HUES64 (cell line): Measurements from ENCODE around the gene SAPCD2.

Experiments used
- H3K27ac ChIP-seq: 2 replicates; pipeline ENCODE4 v1.7.0; 2013; ENCODE audit warnings: low read depth, low read length, inconsistent platforms
- H3K27me3 ChIP-seq: 2 replicates; pipeline ENCODE4 v1.6.1; 2013; ENCODE audit warnings: mild to moderate bottlenecking, low read length; ENCODE audit not compliant: insufficient read depth
- H3K36me3 ChIP-seq: 2 replicates; pipeline ENCODE4 v1.6.1; 2013; ENCODE audit warnings: mild to moderate bottlenecking, low read length; ENCODE audit not compliant: insufficient read depth
- H3K4me1 ChIP-seq: 2 replicates; pipeline ENCODE4 v1.6.1; 2013; ENCODE audit warnings: mild to moderate bottlenecking, low read length, moderate library complexity; ENCODE audit not compliant: insufficient read depth
- H3K4me3 ChIP-seq: 2 replicates; pipeline ENCODE4 v1.5.1; 2013; ENCODE audit warnings: mild to moderate bottlenecking, low read length, moderate library complexity
- H3K9ac ChIP-seq: 2 replicates; pipeline ENCODE4 v1.6.1; 2013; ENCODE audit warnings: mild to moderate bottlenecking, low read depth, low read length
- H3K9me3 ChIP-seq: 2 replicates; pipeline ENCODE4 v1.6.1; 2013; ENCODE audit warnings: low read depth, low read length; ENCODE audit not compliant: insufficient read depth
- WGBS: fragments of 150-250, 120-280 bp; methylation state at CpG from one replicate; pipeline ENCODE4 v1.1.7; 2013; ENCODE audit warnings: missing lambda C conversion rate; 5-methylcytosine and 5-hydroxymethylcytosine counted together

The SAPCD2 gene

DNA sequence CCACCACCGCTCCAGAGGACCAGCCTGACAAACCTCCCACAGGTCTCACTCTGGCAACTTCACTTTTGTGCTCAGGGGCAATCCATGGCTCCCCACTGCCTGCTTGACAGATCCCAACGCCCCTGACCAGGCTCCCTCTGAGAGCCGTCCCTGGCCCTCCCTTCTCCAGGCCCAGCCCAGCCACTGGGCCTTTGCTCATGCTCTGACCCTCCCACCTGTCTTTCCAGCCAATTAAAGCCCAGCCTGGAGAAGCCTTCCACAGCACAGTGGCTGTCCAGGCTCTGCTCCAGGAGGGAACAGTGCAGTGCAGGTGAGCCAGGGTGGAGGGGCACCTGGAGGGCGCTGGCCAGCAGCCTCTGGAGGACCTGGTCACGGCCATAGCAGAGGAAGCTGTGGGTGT, 19.8 kb downstream of the SAPCD2 start:
- Histone ChIP-seq H3K27ac (no peak overlapping the region), H3K9ac (no peak overlapping the region), H3K9me3 (no peaks in the 10 kb centered on the region), H3K4me3 (no peak overlapping the region), H3K27me3 (peaks cover 92% of the 10 kb centered on the region), H3K4me1 (no peaks in the 10 kb centered on the region), H3K36me3 (no peaks in the 10 kb centered on the region)
- 79% methylated on average over 5 of the region's 5 CpGs for WGBS

DNA sequence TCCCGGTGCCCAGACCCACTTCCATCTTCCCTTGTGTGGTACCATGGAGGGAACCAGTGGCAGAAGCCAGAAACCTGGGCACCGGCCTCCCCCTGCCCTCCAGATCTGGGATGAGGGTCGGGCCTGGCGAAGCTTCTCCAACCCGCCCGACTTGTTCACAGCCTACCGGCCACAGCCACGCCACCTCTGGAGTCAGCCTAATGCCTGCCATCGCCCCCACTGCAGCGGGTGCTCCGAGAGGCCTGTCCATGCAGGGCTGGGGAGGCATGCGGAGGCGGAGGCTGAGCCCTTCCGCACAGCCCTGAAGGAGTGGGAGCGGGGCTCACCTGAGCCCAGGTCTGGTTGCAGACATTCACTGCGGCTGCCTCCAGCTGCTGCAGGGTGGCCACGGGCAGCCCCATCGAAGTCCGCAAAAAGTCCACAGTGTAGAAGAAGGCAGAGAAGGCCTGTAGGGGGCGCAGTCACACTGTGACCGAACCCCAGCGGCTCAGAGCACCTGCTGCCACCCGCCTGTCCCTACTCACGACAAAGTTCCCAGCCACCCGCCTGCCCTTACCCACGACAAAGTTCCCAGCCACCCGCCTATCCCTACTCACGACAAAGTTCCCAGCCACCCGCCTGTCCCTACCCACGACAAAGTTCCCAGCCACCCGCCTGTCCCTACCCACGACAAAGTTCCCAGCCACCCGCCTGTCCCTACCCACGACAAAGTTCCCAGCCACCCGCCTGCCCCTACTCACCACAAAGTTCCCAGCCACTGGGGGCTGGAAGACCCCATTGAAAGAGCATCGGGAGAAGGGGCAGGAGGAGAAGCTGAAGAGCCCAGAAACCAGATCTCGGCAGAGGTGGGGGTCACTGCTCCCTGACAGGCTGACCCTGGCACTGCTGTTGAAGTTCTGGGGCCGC, 20.6 kb downstream of the SAPCD2 start:
- H3K9ac ChIP-seq: no peak overlapping the region
- 46% methylated on average over 38 of the region's 38 CpGs for WGBS

DNA sequence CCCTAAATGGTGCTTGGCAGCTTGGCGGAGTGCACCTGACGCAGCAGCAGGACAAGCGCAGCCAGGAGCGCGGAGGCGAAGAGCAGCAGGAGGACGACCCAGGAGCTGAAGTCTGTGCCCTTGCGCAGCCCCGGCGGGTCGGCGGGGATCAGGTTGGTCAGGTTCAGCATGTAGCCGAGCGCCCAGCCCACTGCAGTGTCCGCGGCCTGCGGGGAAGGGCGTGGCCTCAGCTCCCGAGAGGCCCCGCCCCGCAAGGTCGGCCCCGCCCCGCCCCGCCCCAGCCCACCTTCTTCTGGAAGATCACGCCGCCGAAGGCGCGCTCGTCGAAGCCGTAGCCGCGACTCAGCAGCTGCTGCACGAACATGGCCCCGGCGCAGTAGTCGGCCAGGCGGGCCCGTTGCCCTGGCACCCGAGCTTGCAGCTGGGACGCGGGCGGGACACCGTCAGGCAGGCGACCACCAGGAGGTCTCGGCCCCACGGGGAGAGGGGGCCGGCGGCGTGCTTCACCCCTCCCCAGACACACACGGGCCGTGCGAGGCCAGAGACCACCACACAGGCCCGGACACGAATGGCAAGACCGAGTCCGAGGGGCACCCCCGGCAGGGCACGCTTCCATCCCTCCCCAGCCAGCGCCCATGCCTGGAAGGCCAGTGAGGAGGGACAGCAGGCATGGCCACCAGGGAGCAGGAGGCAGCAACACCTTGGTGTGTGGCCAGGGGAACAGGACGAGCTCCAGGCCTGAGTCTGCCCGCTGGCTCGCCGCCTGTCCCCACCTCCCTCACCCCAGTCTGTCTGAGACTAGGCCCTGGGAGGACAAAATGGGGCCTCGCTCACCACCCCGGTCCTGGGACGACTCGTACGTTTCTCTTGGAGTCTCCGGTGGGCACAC, 21.5 kb downstream of the SAPCD2 start:
- Histone ChIP-seq H3K9me3 (no peaks in the 10 kb centered on the region), H3K4me3 (no peak overlapping the region), H3K27me3 (peaks cover 92% of the 10 kb centered on the region), H3K9ac (no peak overlapping the region), H3K36me3 (no peaks in the 10 kb centered on the region), H3K27ac (no peak overlapping the region), H3K4me1 (peaks cover 3% of the 10 kb centered on the region; the same call in 1 of the 2 replicates)
- WGBS: 47% methylated on average over 72 of the region's 72 CpGs

More for the DNA sequence above, 20.6 kb downstream of the SAPCD2 start:
- H3K9me3 ChIP-seq: no peaks in the 10 kb centered on the region
- no peaks in the 10 kb centered on the region for H3K36me3 ChIP-seq
- H3K27ac ChIP-seq: no peak overlapping the region
- peaks cover 92% of the 10 kb centered on the region for H3K27me3 ChIP-seq
- H3K4me3 ChIP-seq: no peak overlapping the region
- H3K4me1 ChIP-seq: peaks cover 3% of the 10 kb centered on the region; the same call in 1 of the 2 replicates

GRCh38 chr9:137046088-137046787, 24.1 kb downstream of the SAPCD2 start, which contains the start of gene NPDC1:
Gene NPDC1, minus strand, starts transcription at chr9:137046177. Its CDS starts 188 bp downstream, at chr9:137045989.
- no peak within 1 kb of the TSS for H3K9ac ChIP-seq
- H3K27me3 ChIP-seq: peaks cover 69% of the 10 kb centered on the region
- peaks cover 3% of the 10 kb centered on the region; the same call in 1 of the 2 replicates for H3K4me1 ChIP-seq
- no peak within 1 kb of the TSS for H3K27ac ChIP-seq
- no peaks in the 10 kb centered on the region for H3K9me3 ChIP-seq
- WGBS: 1% methylated on average over 57 of the region's 57 CpGs
- H3K36me3 ChIP-seq: no peaks in the 10 kb centered on the region
- H3K4me3 ChIP-seq: peak within 1 kb of the TSS; percentile 69

DNA sequence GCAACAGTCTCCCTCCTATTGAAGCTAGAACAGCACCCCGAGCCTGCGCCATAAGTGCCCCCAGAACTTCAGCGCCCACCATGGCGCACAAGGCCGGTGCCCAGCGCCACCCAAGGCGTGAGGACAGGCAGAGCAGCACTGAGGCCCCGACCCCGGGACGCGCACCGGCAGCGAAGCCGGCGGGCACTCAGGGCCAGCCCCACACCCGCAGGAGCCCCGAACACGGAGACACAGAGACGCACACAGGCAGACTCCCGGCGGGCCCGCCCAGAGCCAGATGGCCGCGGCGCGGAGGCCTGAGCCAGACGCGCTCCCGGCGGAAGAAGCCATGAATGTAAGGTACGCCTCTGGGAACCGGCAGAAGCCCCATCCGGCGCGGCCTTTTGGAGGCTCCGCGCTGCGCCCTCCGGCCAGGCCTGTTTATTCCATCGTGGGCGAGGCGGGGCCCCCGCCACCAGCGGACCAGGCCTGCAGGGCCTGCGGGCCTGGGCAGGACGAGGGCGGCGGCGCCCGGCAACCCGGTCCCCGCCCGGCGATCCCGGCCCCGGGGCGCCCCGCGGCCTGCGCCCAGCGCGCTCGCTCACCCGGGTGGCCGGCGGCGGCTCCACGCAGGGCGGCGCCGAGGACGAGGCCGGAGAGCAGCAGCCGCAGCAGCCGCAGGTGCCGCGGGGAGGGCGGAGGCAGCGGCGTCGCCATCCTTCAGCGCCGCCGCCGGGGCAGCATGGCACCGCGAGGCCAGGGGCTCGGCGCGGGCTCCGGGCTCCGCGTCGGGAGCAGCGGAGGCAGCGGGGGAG, 24.9 kb downstream of the SAPCD2 start:
- Histone ChIP-seq H3K9me3 (no peaks in the 10 kb centered on the region), H3K27me3 (peaks cover 61% of the 10 kb centered on the region), H3K27ac (no peak overlapping the region), H3K9ac (no peak overlapping the region), H3K36me3 (no peaks in the 10 kb centered on the region), H3K4me3 (peak overlapping the region; percentile 69), H3K4me1 (peaks cover 3% of the 10 kb centered on the region; the same call in 1 of the 2 replicates)
- WGBS: 6% methylated on average over 96 of the region's 96 CpGs

DNA sequence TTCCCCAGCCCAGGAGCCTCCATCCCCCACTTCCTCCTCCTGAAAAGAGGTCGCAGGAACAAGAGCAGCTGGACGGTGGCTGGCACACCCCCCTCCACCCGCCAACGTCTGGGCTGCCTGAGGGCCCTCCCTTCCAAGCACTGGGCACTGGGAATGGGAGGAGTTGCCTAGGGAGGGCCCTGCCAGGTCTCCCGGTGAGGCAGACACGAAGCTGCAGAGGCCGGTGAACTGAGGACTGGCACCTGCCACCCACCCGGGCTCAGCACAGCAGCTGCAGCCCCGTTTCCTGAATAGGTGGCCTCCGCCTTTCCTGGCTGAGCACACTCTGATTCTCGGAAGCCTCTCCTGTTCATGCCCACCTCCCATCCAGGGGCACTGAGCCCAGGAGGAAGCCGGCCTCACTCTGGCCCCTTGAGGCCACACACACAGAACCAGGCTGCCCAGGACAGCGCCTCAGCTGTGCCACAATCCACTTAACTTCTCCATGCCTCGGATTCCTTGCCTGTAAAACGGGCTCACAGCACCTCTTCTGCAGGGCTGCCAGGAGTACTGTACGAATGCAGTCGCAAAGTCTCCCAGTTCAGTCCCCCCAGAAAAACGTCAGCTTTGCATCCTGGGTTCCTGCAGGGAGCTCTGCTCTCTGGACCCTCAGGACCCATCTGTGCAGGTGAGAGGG, 25.7 kb downstream of the SAPCD2 start:
- H3K27ac ChIP-seq: no peak overlapping the region
- H3K36me3 ChIP-seq: 0 out of 2 replicates have a peak, but pooled peaks cover 3% of the 10 kb centered on the region
- H3K4me1 ChIP-seq: peaks cover 3% of the 10 kb centered on the region; the same call in 1 of the 2 replicates
- no peak overlapping the region for H3K9ac ChIP-seq
- H3K4me3 ChIP-seq: peak overlapping the region; percentile 69
- peaks cover 53% of the 10 kb centered on the region for H3K27me3 ChIP-seq
- 85% methylated on average over 18 of the region's 18 CpGs for WGBS
- H3K9me3 ChIP-seq: no peaks in the 10 kb centered on the region

DNA sequence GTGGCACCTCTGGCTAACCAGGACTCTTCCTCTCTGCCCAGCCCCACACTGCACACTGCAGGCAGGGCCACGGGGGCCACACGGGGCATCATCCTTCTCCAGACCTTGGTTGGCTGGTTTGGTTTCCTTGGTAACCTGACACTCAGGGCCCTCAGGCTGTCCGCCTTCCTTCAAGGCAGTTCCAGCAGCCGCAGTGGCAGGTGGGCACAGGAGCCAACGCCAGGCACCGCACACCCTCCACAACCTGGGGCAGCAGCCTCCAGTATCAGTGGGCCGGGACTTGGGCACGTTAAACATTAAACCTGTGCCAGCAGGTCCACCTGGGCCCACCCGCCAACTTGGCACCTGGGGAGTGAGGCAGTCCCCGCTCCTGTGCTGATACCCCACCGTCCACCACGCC, 26.3 kb downstream of the SAPCD2 start:
- H3K9ac ChIP-seq: no peak overlapping the region
- peaks cover 8% of the 10 kb centered on the region; the same call in 1 of the 2 replicates for H3K36me3 ChIP-seq
- no peak overlapping the region for H3K27ac ChIP-seq
- no peaks in the 10 kb centered on the region for H3K9me3 ChIP-seq
- H3K4me1 ChIP-seq: peaks cover 3% of the 10 kb centered on the region; the same call in 1 of the 2 replicates
- H3K27me3 ChIP-seq: peaks cover 47% of the 10 kb centered on the region
- WGBS: 90% methylated on average over 12 of the region's 12 CpGs
- H3K4me3 ChIP-seq: no peak overlapping the region

DNA sequence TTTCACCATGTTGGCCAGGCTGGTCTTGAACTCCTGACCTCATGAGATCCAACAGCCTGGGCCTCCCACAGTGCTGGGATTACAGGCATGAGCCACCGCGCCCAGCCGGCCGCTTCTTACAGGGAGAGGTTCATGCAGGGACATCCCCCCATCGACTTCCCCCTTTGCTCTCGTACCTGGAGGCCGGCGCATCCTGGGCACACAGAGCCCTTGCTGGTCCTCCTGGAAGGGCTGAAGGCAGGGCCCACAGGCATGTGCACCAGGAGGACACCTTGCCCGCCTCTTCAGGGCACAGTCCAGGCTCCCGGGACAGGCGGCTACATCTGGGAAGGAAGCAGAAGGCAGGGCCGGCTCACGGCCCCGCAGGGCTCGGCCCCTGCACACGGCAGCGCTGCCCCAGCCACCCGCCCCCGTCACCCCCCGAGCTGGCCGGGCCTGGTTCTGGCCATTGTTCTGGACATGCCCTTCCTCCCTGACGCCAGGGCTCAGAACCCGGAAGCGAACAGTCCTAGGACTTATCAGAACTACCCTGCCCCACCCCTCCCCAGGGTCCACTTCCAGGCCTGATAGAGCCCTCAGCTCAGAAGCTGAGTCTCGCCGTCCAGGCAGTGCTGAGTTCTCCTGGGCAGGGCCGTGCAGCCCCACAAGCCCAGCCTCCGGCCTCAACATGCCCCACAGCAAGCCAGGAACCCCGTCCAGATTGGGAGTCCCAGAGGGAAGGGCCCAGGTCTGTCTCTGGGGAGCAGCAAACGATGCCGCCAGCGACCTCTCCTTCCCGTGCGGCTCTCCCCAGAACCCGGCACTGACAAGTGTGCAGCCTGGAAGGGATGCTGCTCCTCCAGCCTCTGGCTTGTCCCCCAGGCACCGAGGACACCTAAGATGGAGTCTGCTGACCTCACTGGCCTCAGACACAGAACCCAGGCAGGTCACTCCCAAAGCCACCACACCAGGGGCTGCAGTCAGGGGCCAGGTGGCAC, 27.3 kb downstream of the SAPCD2 start:
- peaks cover 39% of the 10 kb centered on the region for H3K27me3 ChIP-seq
- H3K9ac ChIP-seq: no peak overlapping the region

DNA sequence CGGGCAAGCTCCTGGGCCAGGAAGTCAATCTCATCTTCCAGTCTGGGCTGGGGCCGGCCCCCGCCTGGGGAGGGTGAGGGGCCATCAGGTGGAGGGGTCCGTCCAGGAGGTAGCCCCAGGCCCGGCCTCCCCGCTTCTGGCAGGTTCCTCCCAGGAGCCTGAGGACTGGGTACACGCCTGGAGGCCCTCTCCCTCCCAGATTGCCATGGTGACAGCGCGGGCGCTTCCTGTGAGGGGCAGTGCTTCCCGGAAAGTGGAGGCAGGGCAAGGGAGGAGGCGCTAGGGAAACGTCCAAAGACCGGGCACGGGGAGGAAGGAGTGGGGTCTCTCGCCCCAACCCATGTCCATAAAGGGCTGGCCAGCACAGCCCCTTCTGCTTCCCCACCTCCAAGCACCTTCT, 29.2 kb downstream of the SAPCD2 start:
- Histone ChIP-seq H3K27ac (no peak overlapping the region), H3K9ac (no peak overlapping the region), H3K27me3 (peaks cover 20% of the 10 kb centered on the region), H3K4me3 (no peak overlapping the region), H3K4me1 (peaks cover 3% of the 10 kb centered on the region; the same call in 1 of the 2 replicates), H3K9me3 (no peaks in the 10 kb centered on the region), H3K36me3 (peaks cover 11% of the 10 kb centered on the region; the same call in 1 of the 2 replicates)
- 75% methylated on average over 15 of the region's 16 CpGs for WGBS

More for the DNA sequence above, 27.3 kb downstream of the SAPCD2 start:
- WGBS: 91% methylated on average over 36 of the region's 36 CpGs
- H3K9me3 ChIP-seq: no peaks in the 10 kb centered on the region
- H3K4me3 ChIP-seq: no peak overlapping the region
- H3K4me1 ChIP-seq: peaks cover 3% of the 10 kb centered on the region; the same call in 1 of the 2 replicates
- no peak overlapping the region for H3K27ac ChIP-seq
- H3K36me3 ChIP-seq: peaks cover 11% of the 10 kb centered on the region; the same call in 1 of the 2 replicates
